ENCODE data around the gene SERINC3. TPM values are rescaled to one million over a fixed set of nuclear protein-coding genes. Genes with fewer than 3 reads are reported as not detected.

The SERINC3 gene
- total and polyA plus RNA-seq, 2 donors (not counting 1 experiment from before 2014, with no cell fraction given) = 31.4 to 51.6 TPM

DNA sequence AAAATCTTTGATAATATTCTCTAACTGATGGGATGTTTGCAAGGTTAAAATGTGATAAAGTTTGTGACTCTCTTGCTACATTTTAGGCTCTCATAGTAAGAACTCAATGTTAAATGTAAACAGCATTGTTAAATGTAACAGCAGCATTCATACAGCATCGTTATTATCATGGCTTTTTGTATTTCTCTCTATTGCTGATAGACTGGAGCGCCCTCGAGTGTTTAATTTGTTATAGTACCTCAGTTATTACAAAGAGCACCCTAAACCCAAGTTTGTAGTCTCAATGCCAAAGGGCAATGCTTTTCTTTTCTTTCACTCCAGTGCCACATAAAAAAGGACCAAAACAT is 61.1 kb downstream of the SERINC3 start:
- POLR2A ChIA-PET = no interaction called here
- no peaks in the 10 kb centered on the region for H3K9me3 Mint-ChIP-seq (ENCODE audit: insufficient read depth)
- Histone ChIP-seq H3K4me1 (ENCODE audit: control insufficient read depth in 2 of 2, insufficient read depth in 2 of 2, low read length in 2 of 2) (no peaks in the 10 kb centered on the region), H3K9ac (ENCODE audit: low read length) (no peak overlapping the region), H2AFZ (ENCODE audit: insufficient read depth, low read depth, low read length, poor library complexity, severe bottlenecking) (no peak overlapping the region), H3K4me2 (replicated peaks; ENCODE audit: low read depth, low read length, poor library complexity, severe bottlenecking) (no peak overlapping the region), H4K20me1 (ENCODE audit: control insufficient read depth, insufficient read depth, low read length, poor library complexity, severe bottlenecking) (no peaks in the 10 kb centered on the region), H3K4me3 (ENCODE audit: control extremely low read depth in 1 of 5, extremely low read depth in 1 of 5, insufficient read depth in 1 of 5, low read depth in 2 of 5, low read length in 4 of 5) (no peak overlapping the region), H3K27me3 (replicated peaks in 1 of 4; ENCODE audit: control extremely low read depth in 1 of 4, control insufficient read depth in 3 of 4, insufficient read depth in 4 of 4, low read length in 3 of 4) (no peaks in the 10 kb centered on the region), H3K36me3 (replicated peaks in 1 of 2; ENCODE audit: control extremely low read depth in 1 of 2, control insufficient read depth in 1 of 2, extremely low read depth in 1 of 2, insufficient read depth in 2 of 2, low read length in 1 of 2) (no peaks in the 10 kb centered on the region), H3K79me2 (ENCODE audit: control insufficient read depth, insufficient read depth, low read length) (no peaks in the 10 kb centered on the region), H3K9me3 (ENCODE audit: control extremely low read depth in 1 of 3, control insufficient read depth in 2 of 3, insufficient read depth in 1 of 3, low read length in 2 of 3) (no peaks in the 10 kb centered on the region), H3K27ac (ENCODE audit: low read length in 2 of 2) (no peak overlapping the region)
- H3K27ac Mint-ChIP-seq = no peak overlapping the region
- intact Hi-C loops (cut with micrococcal nuclease) = loop anchor here (5.0 kb wide), 1 partner anchor 243 kb away; no protein-coding TSS in a partner anchor
- CTCF ChIA-PET = interaction anchor here (2.3 kb wide), 1 partner anchor 244 kb away, joined by 12 read pairs; no protein-coding TSS in a partner anchor
- no peak for DNase-seq
- H3K4me3 Mint-ChIP-seq = no peak overlapping the region
- no peaks in the 10 kb centered on the region for H3K4me1 Mint-ChIP-seq
- TF ChIP-seq, protein P1, sequence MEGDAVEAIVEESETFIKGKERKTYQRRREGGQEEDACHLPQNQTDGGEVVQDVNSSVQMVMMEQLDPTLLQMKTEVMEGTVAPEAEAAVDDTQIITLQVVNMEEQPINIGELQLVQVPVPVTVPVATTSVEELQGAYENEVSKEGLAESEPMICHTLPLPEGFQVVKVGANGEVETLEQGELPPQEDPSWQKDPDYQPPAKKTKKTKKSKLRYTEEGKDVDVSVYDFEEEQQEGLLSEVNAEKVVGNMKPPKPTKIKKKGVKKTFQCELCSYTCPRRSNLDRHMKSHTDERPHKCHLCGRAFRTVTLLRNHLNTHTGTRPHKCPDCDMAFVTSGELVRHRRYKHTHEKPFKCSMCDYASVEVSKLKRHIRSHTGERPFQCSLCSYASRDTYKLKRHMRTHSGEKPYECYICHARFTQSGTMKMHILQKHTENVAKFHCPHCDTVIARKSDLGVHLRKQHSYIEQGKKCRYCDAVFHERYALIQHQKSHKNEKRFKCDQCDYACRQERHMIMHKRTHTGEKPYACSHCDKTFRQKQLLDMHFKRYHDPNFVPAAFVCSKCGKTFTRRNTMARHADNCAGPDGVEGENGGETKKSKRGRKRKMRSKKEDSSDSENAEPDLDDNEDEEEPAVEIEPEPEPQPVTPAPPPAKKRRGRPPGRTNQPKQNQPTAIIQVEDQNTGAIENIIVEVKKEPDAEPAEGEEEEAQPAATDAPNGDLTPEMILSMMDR (IDR thresholded peaks at IDR 0.05) = no peak
- TF ChIP-seq EZH2 (IDR thresholded peaks at IDR 0.05; ENCODE audit: borderline replicate concordance, insufficient read depth, low read depth, low read length, poor library complexity, severe bottlenecking) = no peak
- H3K27me3 Mint-ChIP-seq = no peaks in the 10 kb centered on the region
- no peak for ATAC-seq (ENCODE audit: low read depth)
- WGBS (ENCODE audit: insufficient coverage) = no CpG with 5 or more reads among the region's 3 CpGs

DNA sequence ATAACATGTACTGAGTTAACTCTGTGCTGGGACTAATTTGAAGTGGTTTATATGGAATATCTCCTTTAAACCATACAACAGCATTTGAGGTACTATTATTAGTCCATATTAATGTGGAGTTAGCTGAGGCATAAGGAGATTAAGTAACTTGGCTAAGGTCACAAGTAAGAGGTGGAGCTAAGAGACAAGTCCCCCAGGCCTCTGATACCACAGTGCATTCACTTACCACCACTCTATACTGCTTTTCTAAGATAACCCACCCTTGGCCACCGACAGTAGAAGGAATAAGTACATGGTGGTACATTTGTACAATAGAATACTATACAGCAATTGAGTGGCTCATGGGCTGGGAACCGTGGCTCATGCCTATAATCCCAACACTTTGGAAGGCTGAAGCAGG is 62.6 kb downstream of the SERINC3 start:
- Histone ChIP-seq H2AFZ (ENCODE audit: insufficient read depth, low read depth, low read length, poor library complexity, severe bottlenecking) (no peak overlapping the region), H3K4me2 (replicated peaks; ENCODE audit: low read depth, low read length, poor library complexity, severe bottlenecking) (no peak overlapping the region), H3K79me2 (ENCODE audit: control insufficient read depth, insufficient read depth, low read length) (no peaks in the 10 kb centered on the region), H3K9ac (ENCODE audit: low read length) (no peak overlapping the region), H4K20me1 (ENCODE audit: control insufficient read depth, insufficient read depth, low read length, poor library complexity, severe bottlenecking) (no peaks in the 10 kb centered on the region), H3K4me1 (ENCODE audit: control insufficient read depth in 2 of 2, insufficient read depth in 2 of 2, low read length in 2 of 2) (no peaks in the 10 kb centered on the region), H3K9me3 (ENCODE audit: control extremely low read depth in 1 of 3, control insufficient read depth in 2 of 3, insufficient read depth in 1 of 3, low read length in 2 of 3) (no peaks in the 10 kb centered on the region), H3K27me3 (replicated peaks in 1 of 4; ENCODE audit: control extremely low read depth in 1 of 4, control insufficient read depth in 3 of 4, insufficient read depth in 4 of 4, low read length in 3 of 4) (no peaks in the 10 kb centered on the region), H3K27ac (ENCODE audit: low read length in 2 of 2) (no peak overlapping the region), H3K36me3 (replicated peaks in 1 of 2; ENCODE audit: control extremely low read depth in 1 of 2, control insufficient read depth in 1 of 2, extremely low read depth in 1 of 2, insufficient read depth in 2 of 2, low read length in 1 of 2) (no peaks in the 10 kb centered on the region), H3K4me3 (ENCODE audit: control extremely low read depth in 1 of 5, extremely low read depth in 1 of 5, insufficient read depth in 1 of 5, low read depth in 2 of 5, low read length in 4 of 5) (no peak overlapping the region)
- intact Hi-C loops (cut with micrococcal nuclease) = no loop called here
- Mint-ChIP-seq H3K27ac (no peak overlapping the region), H3K4me1 (no peaks in the 10 kb centered on the region), H3K27me3 (no peaks in the 10 kb centered on the region), H3K9me3 (ENCODE audit: insufficient read depth) (no peaks in the 10 kb centered on the region), H3K4me3 (no peak overlapping the region)
- WGBS (ENCODE audit: insufficient coverage) = no CpG with 5 or more reads among the region's 2 CpGs
- ChIA-PET POLR2A (no interaction called here), CTCF (interaction anchor here (0.8 to 1.4 kb wide), 3 partner anchors 9 to 244 kb away, joined by 3 to 4 read pairs (median 3); no protein-coding TSS in a partner anchor)
- ATAC-seq (ENCODE audit: low read depth) (no peak), DNase-seq (no peak)
- no peak for TF ChIP-seq EZH2 (IDR thresholded peaks at IDR 0.05; ENCODE audit: borderline replicate concordance, insufficient read depth, low read depth, low read length, poor library complexity, severe bottlenecking)
- TF ChIP-seq, protein P1 (IDR thresholded peaks at IDR 0.05) = no peak

Measured in B cell (primary cell).